HG03064 (cell line): ENCODE results near the gene GORASP2.
"Not testable (repeated sequence)": the region's sequence is repeated elsewhere in the genome, so short reads cannot be mapped to it uniquely, and the experiment has no call there.

Experiments
- ATAC-seq: cut with Tn5 transposase; IDR thresholded peaks from one replicate; pipeline ENCODE4 v1.9.1; 2021; ENCODE audit warnings: low read depth; ENCODE audit not compliant: unreplicated experiment

Gene GORASP2

DNA sequence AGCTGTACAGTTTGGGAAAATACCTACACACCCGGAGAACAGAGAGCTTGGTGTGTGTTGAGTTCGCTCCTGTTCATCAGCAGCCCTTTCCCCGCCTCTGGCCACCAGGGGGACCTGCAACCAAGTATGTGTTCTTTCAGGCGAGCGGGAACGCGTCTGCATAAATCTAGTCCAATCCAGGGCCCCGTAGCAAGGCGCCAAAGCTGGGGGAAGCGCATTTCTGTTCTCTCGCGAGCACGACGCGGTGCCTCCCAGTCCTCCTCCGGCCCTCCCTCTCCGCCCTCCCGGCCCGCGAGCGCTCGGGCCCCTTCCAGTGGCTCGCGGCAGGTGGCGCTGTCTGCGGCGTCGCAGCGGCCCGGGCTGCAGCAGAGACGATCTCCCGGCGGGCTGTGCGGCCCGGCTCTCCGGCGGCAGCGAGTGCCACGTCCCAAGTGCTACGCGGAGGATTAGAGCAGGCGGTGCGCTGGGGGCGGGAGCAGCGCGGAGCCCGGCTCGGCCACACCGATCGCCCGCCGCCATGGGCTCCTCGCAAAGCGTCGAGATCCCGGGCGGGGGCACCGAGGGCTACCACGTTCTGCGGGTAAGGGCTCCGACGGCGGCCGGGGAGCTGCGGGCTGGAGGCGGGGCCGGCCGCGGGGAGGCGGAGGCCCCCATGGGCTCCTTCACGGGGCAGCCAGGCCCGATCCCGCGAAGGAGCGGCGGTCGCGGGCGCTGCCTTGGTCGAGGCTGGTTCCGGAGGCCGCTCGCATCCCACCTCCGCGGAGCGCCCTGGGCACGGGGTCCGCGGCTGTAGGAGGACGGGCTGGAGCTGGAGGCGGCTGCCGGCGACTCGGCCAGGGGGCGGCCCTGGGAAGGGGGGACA, at the start of gene GORASP2:
Gene GORASP2, plus strand, starts transcription at position 430 of the 862 bp plus-strand sequence. Its CDS starts 88 bp downstream, at position 518.
- ATAC-seq, result peak; percentile 88

DNA sequence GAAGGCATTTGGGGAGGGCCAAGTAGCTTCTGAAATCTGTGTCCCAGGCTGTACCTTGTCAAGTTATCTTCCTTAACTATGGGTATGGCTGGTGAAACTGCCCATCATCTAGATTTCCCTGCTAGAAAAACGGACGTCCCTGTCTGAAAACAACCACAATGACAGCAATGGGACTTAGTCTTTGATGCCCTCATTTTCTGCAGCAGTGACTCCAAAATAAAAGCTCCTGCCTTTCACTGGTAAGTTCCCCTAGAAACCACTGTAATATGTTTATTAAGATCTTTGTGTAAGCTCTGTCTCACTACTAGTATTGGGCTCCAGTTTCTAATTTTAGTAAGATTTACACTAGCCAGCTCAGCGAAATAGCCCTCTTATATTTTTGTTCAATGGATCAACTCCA, 47.2 kb upstream of the GORASP2 start:
- ATAC-seq, result no peak

DNA sequence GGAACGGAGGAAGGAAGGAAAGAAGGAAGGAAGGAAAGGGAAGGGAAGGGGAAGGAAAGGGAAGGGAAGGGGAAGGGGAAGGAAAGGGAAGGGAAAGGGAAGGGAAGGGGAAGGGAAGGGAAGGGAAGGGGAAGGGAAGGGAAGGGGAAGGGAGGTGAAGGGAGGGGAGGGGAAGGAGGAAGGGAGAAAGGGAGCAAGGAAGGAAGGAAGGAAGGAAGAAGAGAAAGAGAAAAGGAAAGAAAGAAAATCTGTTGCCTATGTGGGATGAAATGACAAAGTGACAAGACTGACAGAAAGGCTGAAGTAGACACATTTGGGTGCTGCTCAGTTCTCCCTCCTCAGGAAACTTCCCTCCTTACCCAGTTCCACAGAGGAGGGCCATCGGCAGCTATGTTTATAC, 46.3 kb upstream of the GORASP2 start:
- ATAC-seq, result no peak

DNA sequence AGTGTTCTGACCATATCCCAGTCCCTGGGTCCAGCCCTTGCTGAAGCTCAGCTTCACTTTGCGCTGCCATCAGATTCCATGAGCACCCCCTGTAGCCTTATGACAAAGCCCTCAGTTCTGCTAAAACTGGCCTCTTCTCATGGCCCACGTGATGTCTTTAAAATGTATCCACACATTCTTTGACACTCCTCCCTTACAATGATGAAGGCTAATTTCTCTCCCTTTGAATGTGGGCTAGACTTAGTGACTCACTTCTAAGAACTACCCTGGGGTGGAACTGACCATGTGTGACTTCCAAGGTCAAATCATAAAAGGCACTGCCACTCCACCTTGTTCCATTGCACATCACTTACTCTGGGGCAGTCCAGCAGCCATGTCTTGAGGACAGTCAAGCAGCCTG, 45.4 kb upstream of the GORASP2 start:
- ATAC-seq, result no peak

DNA sequence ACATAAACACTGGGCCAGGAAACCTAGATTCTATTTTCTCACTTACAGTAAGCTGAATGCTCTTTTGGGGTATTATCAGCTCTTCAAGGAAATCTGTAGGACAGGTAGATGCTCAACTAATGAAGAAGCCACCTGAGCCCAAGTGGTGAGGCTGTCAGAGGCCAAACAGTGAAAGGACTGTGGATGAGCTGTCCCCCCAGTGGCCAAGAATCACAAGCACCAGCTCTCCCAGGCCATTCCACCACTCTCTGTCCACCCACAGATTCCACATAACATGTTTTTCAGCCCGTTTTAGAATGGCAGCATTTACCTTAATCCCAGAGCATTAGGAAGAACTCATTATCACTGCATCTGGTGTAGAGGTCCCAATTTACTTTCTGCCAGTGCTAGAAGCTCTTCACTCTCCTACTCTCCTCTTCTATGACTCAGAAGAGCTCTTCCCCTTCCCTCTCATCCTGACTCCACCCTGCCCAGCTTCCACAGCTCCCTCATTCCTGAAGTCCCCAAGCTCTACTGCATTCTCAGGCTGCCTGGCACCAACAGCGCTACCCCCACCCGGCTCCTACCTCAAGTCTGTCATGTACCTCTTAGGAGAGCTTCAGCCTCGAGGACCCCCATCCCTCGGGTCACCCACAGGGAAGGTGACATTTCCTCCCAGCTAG, 43.8 kb upstream of the GORASP2 start:
- no peak for ATAC-seq

DNA sequence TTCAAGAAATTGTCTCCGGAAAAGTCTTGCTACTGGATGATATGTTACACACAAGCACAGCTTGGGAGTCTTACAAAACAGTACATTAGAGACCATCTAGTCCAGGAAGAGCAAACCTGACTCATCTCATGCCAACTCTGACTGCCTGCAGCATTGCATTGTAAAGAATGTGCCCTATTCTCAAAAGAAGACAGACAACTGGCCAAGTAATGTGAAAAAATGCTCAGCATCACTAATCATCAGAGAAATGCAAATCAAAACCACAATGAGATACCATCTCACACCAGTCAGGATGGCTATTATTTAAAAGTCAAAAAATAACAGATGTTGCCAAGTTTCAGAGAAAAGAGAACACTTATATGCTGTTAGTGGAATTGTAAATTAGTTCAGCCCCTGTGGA, 42.7 kb upstream of the GORASP2 start:
- no peak for ATAC-seq

GRCh38 chr2:170887496-170887895, 41.6 kb upstream of the GORASP2 start:
- ATAC-seq, result no peak

DNA sequence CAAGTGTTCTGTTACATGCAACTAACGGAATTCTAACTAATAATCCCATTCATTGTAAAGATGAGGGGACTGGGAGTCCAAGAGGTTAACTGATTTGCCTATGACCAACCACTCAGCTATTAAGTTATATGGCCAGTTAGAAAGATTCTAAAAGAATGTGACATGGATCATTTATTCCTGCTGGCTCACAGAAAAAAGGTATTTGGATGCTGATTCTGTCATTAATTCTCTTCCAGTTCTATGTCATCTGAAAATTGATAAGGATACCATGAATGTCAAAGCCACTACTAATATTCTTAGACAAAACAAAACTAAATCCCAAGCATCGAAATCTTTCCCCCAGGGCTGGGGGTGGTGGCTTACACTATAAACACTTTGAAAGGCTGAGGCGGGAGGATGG, 41.2 kb upstream of the GORASP2 start:
- no peak for ATAC-seq

DNA sequence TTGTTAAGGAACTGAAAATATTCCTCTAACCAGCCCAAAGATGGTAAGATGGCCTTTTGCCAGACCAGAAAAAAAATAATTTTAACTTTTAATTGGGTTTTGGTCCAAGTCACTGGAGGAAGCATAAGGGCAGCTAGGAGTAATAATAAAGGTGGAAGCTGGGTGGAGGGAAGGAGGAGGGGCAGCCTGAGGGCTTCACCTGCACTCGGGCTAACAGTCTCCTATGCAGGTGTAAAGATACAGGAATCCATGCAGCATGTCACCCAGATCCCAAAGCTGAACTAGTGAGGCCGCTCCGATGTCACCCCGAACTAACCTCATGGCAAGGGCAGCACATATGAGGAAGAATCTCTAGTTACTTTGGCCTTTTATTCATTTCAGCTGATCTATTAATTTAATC, 37.2 kb upstream of the GORASP2 start:
- no peak for ATAC-seq

DNA sequence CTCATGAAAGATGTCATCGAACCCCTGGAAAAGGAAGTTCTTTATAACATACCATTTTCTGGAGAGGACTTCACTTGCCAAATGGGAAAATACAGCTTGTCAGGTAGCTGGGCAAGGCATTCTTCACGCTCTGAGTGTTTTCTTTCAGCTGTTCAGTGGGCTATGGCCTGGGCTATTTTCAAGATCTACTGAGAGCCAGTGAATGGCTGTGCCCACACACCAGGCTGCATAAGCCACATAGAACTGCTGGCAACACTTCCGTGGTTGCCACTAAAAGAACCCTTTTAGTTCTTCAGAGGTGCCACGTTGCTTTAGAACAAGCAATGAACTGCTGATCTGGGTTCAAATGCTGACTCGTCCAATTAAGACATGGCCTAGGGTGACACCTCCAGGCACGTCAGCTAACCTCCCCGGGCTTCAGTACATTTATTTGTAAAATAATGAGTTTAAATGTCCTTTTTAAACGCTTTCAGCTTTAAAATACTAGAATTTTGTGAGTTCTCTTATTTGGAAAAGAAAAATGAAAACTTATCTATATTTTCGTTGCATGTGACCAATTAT, 36.6 kb upstream of the GORASP2 start:
- ATAC-seq, result no peak

- ATAC-seq, result no peak
These were observed 33.9 kb upstream of the GORASP2 start for GRCh38 chr2:170895023-170895757.

- ATAC-seq, result no peak
These were observed 32.4 kb upstream of the GORASP2 start for GRCh38 chr2:170896622-170897021.

- no peak for ATAC-seq
These were observed 31.9 kb upstream of the GORASP2 start for GRCh38 chr2:170897108-170897507.

DNA sequence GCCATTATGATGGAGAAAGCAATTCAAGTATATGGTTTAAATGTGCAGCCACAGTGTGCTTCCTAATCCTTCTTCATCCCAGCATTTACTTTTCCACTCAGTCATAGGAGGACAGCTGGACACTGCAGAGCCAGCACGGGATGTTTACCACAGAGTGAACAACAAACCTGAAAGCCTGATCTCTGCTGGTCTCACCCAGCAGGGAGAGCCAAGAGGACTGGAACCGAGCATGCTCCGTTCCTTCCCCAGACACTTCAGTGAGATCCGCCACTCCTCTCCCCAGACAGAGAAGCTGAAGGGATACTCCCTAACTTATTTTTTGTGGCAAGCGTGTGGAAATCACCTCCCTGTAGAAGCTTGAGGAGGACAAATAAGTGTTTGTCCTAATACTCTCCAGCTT, 23.2 kb upstream of the GORASP2 start:
- no peak for ATAC-seq

DNA sequence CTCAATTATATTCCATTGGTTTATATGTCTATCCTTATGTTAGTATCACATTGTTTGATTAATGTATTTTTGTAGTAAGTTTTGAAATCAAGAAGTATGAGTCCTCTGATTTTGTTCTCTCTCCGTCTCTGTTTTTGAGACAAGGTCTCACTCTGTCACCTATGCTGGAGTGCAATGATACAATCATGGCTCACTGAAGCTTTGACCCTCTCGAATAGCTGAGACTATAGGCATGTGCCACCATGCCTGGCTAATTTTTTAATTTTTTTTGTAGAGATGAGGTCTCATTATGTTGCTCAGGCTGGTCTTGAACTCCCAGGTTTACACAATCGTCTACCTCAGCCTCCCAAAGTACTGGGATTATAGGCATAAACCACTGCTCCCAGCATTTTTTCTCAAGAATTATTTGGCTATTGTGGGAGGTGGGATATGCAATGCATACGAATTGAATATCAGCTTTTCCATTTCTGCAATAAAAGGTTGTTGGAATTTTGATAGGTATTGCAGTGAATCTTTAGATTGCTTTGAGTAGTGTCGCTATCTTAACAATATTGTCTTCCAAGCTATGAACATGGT, 17.7 kb upstream of the GORASP2 start:
- ATAC-seq, result no peak

GRCh38 chr2:170914994-170915666, 13.9 kb upstream of the GORASP2 start:
- not testable (repeated sequence) for ATAC-seq

DNA sequence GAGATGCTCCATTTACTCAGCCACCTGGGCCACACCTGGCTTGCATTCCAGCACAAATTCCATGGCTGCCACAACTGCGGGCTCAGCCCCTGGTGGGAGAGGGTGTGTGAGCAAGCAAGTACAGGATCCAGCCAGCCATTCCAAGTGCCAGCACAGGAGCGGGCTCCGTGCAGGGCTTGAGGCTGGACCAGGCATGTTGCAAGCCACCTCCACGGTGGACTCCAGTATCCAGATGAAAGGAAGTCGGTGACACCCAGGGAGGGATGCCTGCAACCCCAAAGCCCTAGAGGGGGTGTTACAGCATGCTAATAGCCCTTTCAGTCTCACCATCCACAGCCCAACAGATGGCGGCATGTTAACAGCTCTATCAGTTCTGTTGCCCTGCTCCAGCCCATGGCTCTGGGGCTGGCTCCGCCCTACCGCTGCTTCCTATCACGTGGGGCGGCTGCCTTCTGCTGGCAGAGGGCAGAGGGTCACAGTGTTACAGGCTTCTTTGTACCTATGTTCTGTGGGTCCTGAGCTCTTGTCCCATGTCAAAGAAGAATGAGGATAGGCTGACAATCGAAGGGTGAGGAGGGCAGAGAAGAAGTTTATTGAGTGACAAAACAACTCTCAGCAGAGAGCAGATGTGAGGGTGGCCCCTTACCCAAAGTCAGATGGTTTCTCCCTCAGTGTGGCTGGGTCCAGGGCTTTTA, 11.7 kb upstream of the GORASP2 start:
- ATAC-seq, result no peak

GRCh38 chr2:170917957-170918356, 11.1 kb upstream of the GORASP2 start:
- ATAC-seq, result no peak

GRCh38 chr2:170921873-170922272, 7.2 kb upstream of the GORASP2 start:
- not testable (repeated sequence) for ATAC-seq
